NCI-H1417 treated with DMSO at 0.1 percent for 48 hours (cell line): Measurements from ENCODE around the gene KRT12.

ENCODE experiments used
- DNase-seq: peaks from one replicate; lab custom pipeline; 2025; lab: John Stamatoyannopoulos, UW

The KRT12 gene

DNA sequence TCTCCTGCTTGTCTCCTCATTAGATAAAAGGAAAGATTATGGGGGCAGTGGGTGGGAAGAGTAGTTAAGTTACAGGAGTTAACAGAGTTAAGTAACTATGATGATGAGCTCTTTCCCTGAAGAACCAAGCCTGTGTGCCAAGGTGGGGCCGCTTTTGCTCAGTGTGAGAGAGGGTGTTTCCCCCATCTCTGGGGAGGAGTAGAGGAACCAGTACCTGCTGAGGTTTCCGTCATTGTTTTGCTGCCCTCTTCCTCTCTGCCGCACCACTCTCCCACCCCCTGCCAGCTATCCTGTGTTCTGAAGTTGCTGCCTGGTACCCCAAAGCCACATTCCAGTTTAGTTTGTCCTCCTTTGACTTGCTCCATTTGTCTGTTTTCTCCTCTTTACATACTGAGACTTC, 23.8 kb downstream of the KRT12 start:
- DNase-seq: no peak

DNA sequence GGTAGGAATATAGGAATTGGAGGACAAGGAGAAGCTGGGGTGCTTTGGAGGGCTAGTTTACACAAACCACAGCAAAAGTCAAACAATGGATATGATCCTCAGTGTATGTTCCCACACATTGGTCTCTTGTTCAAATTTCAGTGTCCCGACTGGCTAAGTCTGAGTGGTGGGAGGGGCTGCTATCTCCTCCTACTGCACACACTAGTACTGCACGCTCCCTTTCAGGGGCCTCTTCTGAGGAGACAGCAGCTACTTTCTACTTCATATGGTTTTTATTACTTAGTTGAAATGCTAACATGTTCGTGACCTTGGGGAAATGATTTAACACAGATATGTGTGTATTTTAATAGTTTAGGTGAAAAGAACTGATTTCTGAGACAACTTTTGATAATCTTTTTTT, 25.8 kb downstream of the KRT12 start:
- no peak for DNase-seq

DNA sequence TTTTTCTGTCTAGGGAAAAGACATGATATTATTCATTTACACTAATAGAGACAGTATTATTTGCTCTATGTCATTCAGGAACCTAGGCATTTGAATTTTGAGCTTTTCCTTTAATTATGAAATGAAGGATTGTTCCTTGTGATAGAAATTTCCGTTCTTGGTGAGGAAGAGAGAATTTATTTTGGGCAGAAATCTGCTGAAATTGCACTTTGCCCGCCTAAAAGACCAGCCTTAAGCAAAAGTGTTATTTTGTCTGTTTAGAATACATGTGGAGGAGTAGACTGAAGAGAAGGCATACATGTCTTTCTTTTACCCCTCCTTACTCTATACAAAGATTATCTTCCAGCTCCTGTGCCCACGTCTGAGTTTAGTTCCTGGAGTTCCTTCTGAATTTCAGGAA, 27.8 kb downstream of the KRT12 start:
- no peak for DNase-seq

DNA sequence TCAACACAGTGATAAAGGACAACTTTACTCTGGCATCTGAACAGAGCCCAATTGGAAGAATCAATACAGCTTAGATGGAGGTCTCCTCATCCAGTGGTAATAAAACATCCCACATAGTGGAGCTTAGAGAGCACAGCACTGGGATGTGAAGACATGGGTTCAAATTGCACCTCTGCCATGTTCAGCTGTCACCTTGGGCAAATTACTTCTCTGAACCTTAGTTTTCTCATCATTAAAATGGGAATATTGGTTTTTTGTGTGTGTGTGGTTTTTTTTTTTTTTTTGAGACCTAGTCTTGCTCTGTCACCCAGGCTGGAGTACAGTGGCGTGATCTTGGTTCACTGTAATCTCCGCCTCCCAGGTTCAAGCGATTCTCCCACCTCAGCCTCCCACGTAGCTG, 31.0 kb downstream of the KRT12 start:
- DNase-seq: no peak

DNA sequence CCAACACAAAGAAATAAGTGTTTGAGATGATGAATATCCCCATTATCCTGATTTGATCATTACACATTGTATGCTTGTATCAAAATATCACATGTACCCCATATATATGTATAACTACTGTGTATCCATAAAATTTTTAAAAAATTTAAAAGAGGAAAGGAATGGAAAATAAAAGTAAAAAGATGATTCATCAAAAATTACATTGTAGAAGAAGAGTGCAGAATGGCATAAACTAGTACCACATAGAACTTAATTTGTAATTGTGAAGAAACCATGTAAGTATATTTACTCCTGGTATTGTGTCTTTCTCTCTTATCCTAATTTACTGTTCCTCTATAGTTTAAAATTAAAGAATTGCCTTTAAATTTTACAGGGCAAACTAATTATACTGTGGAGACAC, 33.1 kb downstream of the KRT12 start:
- no peak for DNase-seq

DNA sequence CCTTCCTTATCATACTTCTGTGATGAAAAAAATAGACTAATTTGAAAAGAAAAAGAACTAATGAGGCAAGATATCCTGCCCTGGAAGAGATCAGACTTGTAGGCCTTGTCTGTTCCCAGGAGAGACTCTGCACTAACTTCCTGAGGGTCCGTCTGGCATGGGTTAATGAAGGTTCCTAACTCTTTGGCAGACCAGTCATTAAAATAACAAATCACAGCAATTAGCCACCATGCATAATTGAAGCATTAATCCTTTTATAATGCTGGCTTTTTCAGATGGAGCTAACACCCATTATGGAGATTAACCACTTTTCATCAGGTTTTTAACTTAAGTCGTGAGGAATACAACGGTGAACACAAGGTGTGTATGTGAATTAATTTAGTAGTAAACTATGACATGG, 34.2 kb downstream of the KRT12 start:
- DNase-seq: no peak

DNA sequence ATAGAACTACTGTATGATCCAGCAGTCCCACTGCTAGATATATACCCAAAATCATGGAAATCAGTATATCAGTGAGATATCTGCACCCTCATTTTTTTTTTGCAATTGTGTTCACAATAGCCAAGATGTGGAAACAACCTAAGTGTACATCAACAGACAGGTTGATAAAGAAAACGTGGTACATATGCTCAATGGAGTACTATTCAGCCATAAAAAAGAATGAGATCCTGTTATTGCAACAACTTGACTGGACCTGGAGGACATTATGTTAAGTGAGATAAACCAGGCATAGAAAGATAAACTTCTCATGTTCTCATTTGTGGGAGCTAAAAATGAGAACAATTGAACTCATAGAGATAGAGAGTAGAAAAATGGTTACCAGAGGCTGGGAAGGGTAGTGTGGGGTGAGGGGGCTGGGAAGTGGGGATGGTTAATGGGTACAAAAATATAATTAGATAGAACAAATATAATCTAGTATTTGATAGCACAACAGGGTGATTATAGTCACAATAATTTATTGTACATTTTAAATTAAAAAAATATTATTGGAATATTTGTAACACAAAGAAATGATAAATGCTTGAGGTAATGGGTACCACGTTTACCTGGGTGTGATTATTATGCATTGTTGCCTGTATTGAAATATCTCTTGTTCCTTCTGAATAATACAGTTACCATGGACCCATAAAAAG, 36.8 kb downstream of the KRT12 start:
- DNase-seq: no peak

DNA sequence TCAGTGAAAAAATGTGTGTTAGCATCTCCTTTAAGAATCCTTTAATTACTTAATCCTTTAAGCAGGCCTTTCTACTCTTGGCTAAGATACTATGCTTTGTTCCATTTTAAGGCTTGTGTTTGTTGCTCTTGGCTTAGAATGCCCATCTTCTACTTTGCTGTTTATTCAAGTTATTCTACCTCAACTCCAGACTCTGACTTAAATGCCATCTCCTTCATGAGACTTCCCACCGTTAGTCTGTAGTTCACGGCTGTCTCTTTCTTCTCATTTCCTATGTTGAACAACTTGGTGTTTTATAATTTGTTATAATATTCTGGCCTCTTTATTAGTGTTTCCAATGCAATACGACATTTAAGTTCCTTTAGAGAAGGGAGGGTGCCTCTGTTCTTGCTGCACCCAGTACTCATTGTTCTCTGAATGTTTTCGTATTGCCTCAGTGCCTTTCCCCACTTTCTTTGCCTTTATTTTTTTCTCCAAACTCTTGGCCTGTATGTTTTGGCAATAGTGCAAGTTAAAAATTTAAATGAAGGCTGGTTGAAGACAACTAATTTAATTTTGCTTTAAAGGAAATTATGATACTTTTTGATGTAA, 38.5 kb downstream of the KRT12 start:
- no peak for DNase-seq

DNA sequence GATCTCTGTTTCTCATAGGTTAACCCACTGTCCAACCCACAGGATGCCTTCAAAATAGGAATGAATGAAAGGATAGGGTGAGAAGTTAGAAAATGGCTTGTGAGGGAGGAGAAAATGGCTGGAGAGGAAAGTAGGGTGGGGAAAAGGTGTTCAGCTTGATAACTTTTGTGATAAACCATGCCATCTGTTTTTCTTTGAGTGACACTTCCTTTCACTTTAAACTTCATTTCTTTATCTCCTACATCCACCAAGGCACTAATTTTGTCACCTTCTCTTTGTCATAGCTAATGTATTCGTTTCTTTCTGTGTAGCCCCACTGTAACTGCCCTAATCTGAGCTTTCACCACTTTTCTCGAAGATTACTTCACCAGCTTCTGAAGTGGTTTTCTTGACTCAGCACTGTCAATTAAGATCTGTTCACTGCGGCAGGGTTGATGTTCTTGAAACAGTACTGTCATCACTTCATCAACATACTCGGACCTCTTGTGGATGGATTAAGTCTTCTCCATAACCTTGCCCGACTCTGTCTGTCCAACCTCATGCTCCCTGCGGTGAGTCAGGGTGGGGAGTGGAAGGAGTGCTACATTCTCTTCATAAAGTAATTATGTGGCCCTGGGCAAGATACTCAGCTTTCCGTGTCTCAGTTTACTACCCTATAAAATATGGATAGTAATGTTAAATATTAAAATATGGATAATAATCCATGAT, 39.1 kb downstream of the KRT12 start:
- no peak for DNase-seq

DNA sequence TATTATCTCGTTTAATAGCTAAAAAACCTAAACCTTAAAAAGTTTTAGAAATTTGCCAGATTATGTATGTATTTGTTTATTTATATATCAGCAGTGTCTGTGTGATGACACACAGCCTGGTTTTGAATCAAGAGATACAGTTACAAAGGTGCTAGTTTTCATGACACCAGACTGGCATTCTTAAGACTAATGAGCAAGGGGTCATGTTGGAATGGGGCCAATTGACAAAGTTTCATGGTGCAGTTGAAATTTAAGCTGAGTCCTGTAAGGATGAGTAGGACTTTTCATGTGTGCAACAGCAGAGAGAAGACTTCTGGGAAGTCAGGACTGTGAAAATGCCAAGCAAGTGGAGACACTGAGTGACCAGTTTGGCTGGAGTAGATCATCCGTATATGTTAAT, 41.4 kb downstream of the KRT12 start:
- no peak for DNase-seq

DNA sequence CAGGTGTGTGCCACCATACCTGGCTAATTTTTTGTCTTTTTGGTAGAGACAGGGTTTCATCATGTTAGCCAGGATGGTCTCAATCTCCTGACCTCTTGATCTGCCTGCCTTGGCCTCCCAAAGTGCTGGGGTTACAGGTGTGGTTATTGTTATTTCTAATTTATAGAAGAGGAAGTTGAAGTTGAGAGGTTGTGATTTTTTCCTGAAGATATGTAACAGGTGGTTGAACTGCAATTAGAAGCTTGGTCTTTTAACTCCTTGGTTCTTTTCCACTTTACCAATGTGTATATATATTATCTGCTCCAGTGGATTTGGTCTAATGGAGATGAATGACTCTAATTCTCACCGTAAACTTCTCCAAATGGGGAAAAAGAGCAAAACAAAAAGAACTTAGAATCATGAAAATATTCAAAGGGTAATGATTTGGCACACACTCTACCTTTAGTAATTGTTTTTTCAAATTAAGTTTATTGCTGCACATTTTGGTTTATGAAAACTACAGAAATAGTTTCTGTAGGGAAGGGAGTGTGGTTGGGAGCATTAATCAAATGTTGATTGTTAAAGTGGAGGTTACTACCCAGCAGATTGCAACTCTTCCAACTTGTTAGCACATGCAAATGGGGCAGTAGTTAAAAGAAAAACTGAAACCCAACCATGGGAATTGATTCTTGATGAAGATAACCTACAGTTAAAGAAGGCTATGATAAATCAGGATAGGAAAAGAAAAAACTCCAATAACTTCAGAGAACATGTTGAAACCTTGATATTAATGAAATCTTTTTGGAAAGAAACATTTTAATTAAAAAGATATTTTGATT, 42.8 kb downstream of the KRT12 start:
- no peak for DNase-seq

DNA sequence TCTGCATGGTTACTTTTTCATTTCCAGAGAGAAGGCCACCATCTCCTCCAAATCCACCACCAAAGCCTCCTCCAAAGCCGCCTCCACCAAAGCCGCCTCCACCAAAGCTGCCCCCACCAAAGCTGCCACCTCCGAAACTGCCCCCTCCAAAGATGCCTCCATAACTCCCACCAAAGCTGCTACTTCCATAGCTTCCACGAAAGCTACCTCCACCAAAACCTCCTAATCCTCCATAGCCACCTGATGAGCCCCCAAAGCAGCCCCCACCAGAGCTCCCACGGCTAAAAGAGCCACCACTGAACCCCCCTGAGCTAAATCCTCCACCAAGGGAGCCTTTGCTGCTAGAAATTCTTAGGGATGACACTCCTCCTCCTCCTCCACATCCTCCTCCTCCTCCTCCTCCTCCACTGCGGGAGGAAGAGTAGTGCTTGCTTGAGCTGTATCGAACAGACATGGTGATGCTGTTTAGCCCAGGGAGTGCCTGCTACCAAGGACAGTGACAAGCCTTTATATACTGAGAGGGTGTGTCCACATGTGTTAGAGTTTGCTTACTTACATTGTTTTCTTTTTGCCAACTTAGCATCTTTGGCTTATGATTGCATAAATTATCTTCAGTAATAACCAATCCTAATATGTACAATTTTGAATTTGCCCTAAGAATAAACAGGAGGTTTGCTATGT, 44.8 kb downstream of the KRT12 start, which contains the start of gene KRT10:
KRT10 (minus strand) TSS at position 483 of the 681 bp plus-strand sequence; CDS start at position 454, 29 bp downstream.
- no peak for DNase-seq

DNA sequence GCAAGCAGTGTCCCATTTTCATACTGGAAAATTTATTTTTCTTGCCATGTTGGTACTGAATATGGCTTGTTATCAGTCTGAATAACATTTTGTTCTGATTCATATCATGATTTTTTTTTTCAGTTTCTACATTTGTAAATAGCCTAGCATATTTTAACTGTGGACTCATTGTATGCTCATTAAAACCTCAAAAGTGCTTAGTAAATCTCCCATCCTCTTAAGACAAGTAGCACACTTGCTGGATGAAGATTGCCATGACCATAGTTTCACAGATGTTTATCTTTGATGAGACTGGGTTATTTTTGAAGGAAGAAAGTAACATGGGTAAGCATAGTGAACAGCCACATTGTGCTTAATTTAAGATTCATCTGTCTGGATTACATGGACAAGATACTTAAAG, 45.5 kb downstream of the KRT12 start:
- no peak for DNase-seq

DNA sequence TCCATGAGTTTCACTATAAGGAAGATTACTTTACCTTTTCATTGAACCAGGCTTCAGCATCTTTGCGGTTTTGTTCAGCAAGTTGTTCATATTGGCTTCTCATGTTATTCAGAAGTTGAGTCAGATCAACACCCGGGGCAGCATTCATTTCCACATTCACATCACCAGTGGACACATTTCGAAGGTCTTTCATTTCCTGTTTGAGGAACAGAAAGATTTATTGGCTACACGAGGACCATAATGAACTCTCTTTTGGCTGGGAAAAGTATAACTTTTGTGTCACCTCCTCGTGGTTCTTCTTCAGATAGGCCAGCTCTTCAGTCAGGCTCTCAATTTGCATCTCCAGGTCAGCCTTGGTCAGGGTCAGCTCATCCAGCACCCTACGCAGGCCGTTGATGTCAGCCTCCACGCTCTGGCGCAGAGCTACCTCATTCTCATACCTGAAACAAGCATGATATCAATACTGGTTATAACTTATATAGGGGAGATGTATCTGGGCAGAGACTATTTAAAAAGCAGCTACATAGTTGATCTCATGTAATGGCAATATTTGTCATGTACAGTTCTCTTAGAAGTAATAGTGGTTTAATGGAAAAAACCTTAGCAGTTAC, 46.7 kb downstream of the KRT12 start:
- DNase-seq: no peak

DNA sequence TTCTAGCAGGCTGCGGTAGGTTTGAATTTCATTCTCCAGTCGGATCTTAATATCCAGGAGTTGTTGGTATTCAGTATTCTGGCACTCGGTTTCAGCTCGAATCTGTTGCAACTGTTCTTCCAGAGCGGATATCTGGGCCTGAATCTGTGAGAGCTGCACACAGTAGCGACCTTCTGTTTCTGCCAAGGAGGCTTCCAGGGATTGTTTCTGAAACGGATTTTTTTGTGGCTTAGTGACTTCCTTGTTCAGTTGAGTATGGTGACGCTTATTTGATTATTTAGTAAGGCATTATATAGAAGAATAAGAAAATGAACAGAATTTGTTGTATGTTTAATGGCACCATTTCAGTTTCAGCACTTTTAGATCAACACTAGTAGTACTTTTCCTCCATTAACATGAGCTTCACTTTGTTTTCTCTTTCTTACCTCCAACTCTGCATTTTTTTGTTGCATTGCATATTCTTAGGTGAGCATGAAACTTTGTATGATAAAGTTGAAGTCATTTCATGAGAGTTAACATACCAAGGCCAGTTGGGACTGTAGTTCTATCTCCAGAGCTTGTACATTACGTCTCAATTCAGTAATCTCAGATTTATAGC, 47.4 kb downstream of the KRT12 start:
- DNase-seq: no peak

DNA sequence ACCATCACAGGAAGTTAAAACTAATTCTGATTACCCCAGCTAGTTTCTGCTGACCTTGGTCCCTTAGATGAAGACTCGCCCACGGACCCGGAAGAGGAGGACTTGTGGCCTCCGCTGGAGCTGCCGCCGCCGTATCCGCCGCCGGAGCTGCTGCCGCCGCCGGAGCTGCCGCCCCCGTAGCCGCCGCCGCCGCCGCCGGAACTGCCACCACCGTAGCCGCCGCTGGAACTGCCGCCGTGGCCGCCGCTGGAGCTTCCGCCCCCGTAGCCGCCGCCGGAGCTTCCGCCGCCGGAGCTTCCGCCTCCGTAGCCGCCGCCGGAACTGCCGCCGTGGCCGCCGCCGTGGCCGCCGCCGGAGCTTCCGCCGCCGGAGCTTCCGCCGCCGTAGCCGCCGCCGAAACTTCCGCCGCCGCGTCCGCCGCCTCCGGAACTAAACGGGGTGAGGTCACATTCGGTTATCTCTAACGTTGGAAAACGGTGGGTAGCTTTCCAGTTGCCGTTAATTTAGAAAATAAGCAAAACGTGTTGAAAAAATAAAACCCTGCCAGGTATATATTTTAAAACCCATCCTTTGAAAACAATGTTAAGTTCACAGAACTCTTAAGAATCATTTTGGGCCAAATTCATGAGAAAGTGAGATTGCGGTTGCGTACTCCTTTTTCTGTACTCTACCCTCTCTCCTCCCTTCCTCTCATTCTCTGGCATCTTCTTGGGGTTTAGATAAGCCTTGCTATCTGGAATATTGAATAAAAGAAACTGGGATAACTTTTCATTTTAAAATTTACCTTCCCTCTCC, 48.1 kb downstream of the KRT12 start:
- DNase-seq: peak; percentile 21

DNA sequence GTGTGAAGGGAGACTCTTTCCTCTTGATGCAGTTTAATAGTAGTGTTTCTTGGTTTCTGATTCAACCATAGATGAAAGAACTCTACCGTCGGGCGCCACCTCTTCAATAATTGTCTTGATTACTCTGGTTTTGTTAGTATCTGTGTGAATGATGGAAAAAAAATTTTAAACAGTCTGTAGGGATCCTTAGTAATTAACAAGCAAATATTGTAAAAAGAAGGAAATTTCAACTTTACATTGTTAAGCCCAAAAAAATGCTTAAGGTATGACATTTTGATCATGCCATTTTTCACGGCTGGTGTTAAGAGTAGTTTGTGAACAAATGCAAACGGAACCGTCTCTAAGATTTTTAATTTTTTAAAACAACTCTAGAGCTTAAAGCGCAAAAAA, 48.7 kb downstream of the KRT12 start:
- no peak for DNase-seq

DNA sequence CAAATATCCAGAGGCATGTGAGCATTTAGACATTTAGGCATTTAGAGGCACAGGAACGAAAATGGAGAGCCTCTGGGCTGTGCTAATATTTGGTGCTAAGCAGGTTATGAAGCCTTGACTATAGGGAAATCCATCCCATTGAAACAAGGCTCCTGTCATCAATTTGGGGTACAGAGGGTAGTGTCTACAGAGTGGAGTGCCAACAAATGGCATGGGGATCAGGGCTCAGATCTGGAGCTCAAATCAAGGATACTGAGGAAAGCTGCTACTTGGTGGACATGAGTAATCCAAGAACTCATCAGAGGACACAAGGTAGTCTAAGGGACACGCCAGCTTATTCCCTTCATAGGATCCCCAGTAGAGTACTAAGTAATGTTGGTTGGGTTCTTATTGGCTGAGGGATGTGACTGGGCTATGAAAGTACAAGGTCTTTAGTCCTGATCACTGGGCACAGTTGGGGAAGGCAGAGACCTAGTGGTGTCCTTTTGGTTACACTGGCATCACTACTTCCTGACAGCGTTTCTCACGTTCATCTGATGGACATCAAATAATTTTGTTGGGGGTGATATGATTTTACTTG, 49.8 kb downstream of the KRT12 start:
- DNase-seq: no peak

DNA sequence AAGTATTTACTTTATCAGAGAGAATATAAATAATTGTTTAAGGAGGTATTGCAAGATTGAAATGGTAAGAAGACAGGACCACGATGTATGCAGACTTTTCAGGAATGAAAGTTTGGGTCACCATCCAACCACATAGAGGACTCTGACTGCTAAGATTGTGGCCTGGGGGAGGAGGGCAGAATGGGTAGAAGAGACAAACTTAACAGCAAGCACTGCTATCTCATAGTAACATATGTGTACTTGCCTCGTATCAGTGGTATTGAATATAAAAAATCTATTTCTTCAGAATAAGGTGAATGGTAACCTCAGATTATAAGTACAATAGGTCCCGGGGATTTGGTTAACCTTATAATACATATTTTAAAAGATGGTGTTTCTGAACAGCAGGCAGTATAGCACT, 50.5 kb downstream of the KRT12 start:
- no peak for DNase-seq

DNA sequence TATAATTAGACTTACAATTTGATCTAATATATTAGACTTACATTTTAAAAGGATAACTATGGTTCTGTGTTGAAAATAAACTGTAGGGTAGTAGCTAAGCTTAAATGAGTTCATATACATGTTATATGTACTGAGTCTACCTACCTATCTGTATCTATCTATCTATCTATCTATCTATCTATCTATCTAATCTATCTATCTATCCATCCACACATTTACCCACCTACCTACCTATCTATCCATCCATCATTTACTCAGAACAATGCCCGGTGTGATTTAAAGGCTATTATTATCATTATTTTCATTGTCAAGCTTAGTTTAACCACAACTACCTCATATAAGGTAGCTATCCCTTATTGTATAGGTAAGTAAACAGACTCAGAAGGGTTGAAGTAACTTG, 51.6 kb downstream of the KRT12 start:
- no peak for DNase-seq
